ENCODE results near the gene TSKU. TPM values are rescaled to one million over a fixed set of nuclear protein-coding genes. Genes with fewer than 3 reads are reported as not detected.

TSKU gene
- total RNA-seq, 2 donors from 2014 or later, result 39.6 to 41.3 TPM

- no peaks in the 10 kb centered on the region for H3K9me3 ChIP-seq
- no peak overlapping the region for H3K4me3 ChIP-seq
- no peaks in the 10 kb centered on the region for H3K27me3 ChIP-seq
- no peaks in the 10 kb centered on the region for H3K36me3 ChIP-seq
- no peaks in the 10 kb centered on the region for H3K4me1 ChIP-seq
- TF ChIP-seq, protein P1, sequence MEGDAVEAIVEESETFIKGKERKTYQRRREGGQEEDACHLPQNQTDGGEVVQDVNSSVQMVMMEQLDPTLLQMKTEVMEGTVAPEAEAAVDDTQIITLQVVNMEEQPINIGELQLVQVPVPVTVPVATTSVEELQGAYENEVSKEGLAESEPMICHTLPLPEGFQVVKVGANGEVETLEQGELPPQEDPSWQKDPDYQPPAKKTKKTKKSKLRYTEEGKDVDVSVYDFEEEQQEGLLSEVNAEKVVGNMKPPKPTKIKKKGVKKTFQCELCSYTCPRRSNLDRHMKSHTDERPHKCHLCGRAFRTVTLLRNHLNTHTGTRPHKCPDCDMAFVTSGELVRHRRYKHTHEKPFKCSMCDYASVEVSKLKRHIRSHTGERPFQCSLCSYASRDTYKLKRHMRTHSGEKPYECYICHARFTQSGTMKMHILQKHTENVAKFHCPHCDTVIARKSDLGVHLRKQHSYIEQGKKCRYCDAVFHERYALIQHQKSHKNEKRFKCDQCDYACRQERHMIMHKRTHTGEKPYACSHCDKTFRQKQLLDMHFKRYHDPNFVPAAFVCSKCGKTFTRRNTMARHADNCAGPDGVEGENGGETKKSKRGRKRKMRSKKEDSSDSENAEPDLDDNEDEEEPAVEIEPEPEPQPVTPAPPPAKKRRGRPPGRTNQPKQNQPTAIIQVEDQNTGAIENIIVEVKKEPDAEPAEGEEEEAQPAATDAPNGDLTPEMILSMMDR (IDR thresholded peaks at IDR 0.05), result no peak
- no peak overlapping the region for H3K27ac ChIP-seq
- H3K9ac ChIP-seq (ENCODE audit: low read depth in 2 of 2, low read length in 2 of 2), result no peak overlapping the region
- DNase-seq, result no peak
- intact Hi-C loops (cut with DNase I), result loop anchor here (10.0 kb wide), 1 partner anchor 308 kb away; no protein-coding TSS in a partner anchor
Observed at GRCh38 chr11:76736773-76737495, 46.2 kb upstream of the TSKU start.

DNA sequence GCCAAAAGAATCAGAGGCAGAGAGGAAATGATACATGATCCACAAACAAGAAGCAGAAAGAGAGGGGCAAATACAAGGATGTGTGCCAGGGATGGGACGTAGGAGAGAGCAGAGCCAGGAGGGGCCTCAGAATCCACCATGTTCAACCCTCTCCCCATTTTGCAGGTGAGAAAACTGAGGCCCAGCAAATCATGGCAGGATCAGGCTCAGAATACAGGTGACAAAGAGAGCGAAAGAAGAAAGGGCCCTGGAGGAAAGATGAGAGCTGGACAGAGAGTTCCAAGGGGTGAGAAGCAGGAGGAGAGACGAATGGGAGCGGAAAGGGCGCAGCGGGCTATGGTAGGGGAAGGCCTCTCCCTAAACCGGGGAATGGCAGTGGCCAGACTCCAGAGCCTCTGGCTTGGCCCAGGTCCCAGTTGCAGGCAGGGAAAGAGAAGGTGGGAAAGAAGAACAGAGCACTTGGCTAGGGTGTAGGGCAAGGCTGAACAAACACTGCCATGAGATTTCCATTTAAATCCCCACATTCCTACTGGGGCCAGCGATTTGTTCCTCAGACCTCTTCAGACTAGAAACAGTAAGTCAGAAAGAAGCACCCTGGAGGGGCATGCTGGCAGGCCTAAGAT lies 44.4 kb upstream of the TSKU start:
- intact Hi-C loops (cut with DNase I), result loop anchor here (10.0 kb wide), 1 partner anchor 306 kb away; no protein-coding TSS in a partner anchor
- TF ChIP-seq, protein P1 (IDR thresholded peaks at IDR 0.05), result no peak

DNA sequence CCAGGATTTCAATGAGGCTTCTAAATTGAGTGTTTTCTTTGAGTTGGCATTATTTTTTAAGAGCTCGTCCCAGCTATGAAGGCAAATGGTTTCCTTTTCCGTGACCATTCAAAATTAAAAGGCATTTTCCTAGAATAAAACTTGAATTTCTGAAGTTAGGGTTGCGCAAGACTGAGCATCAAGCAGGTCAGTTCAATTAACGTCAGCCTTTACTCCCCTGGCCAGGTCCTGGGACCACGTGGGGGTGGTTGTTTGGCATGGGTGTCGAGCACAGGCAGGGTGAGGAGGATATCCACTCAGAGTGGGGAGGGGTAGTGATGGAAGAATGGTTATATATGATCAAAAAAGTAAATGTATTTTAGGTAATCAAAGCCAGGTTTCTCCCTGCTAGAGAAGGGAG lies 43.4 kb upstream of the TSKU start:
- Histone ChIP-seq H3K9ac (ENCODE audit: low read depth in 2 of 2, low read length in 2 of 2) (no peak overlapping the region), H3K4me3 (no peak overlapping the region), H3K27ac (no peak overlapping the region), H3K36me3 (no peaks in the 10 kb centered on the region), H3K9me3 (no peaks in the 10 kb centered on the region), H3K4me1 (no peaks in the 10 kb centered on the region), H3K27me3 (no peaks in the 10 kb centered on the region)
- DNase-seq, result no peak
- TF ChIP-seq, protein P1 (IDR thresholded peaks at IDR 0.05), result no peak
- intact Hi-C loops (cut with DNase I), result loop anchor here (10.0 kb wide), 1 partner anchor 305 kb away; no protein-coding TSS in a partner anchor

More for the DNA sequence above, 44.4 kb upstream of the TSKU start:
- H3K9me3 ChIP-seq, result no peaks in the 10 kb centered on the region
- H3K27ac ChIP-seq, result no peak overlapping the region
- H3K27me3 ChIP-seq, result no peaks in the 10 kb centered on the region
- DNase-seq, result no peak
- no peaks in the 10 kb centered on the region for H3K4me1 ChIP-seq
- H3K36me3 ChIP-seq, result no peaks in the 10 kb centered on the region
- no peak overlapping the region for H3K9ac ChIP-seq (ENCODE audit: low read depth in 2 of 2, low read length in 2 of 2)
- no peak overlapping the region for H3K4me3 ChIP-seq

DNA sequence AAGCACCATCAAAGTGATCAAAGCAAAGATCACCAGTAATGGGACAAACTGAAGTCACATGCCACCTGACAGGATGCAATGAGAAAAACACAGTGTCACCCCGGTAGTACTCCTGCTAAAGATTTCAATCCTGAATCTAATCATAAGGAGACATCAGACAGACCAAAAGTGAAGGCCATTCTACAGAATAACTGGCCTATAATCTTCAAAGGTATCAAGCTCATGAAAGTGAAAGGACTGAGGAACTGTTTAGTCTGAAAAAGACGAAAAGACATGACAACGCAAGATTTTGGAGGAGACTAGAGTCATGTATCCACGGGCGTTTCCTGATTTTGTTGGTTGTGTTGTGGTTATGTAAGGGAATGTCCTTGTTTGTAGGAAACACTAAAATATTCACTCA lies 42.4 kb upstream of the TSKU start:
- Histone ChIP-seq H3K27ac (no peak overlapping the region), H3K4me1 (no peaks in the 10 kb centered on the region), H3K27me3 (no peaks in the 10 kb centered on the region), H3K9ac (ENCODE audit: low read depth in 2 of 2, low read length in 2 of 2) (no peak overlapping the region), H3K9me3 (no peaks in the 10 kb centered on the region), H3K36me3 (no peaks in the 10 kb centered on the region), H3K4me3 (no peak overlapping the region)
- intact Hi-C loops (cut with DNase I), result no loop called here
- DNase-seq, result no peak
- TF ChIP-seq, protein P1 (IDR thresholded peaks at IDR 0.05), result no peak

DNA sequence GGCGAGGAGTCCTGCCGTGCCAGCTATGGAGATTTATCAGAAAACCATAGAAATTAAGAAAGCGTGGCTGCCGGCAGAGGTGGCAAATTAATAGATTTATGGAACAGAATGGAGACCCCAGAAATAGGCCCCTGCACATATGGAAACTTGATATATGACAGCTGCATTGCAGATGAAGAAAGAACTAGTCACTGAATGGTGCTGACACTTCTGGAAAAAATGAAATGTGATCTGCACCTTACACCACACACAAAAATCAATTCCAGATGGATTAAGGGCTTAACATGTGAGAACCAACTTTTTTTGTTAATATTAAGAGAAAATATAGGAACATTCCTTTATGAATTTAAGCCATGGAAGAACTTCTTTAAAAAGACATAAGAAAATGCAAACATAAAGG lies 40.3 kb upstream of the TSKU start:
- Histone ChIP-seq H3K4me3 (no peak overlapping the region), H3K27me3 (no peaks in the 10 kb centered on the region), H3K36me3 (no peaks in the 10 kb centered on the region), H3K9ac (ENCODE audit: low read depth in 2 of 2, low read length in 2 of 2) (no peak overlapping the region), H3K4me1 (no peaks in the 10 kb centered on the region), H3K9me3 (no peaks in the 10 kb centered on the region), H3K27ac (no peak overlapping the region)
- TF ChIP-seq, protein P1 (IDR thresholded peaks at IDR 0.05), result no peak
- intact Hi-C loops (cut with DNase I), result no loop called here
- no peak for DNase-seq
